Activated gamma-delta T cell (primary cell): ENCODE results near the gene IRS2.
"Not testable (repeated sequence)": the region's sequence is repeated elsewhere in the genome, so short reads cannot be mapped to it uniquely, and the experiment has no call there.

Experiments used
- DNase-seq: peaks from one replicate; lab custom pipeline; 2025; lab: John Stamatoyannopoulos, UW

The IRS2 gene

GRCh38 chr13:109755997-109756396, 30.4 kb downstream of the IRS2 start:
- DNase-seq, result no peak

DNA sequence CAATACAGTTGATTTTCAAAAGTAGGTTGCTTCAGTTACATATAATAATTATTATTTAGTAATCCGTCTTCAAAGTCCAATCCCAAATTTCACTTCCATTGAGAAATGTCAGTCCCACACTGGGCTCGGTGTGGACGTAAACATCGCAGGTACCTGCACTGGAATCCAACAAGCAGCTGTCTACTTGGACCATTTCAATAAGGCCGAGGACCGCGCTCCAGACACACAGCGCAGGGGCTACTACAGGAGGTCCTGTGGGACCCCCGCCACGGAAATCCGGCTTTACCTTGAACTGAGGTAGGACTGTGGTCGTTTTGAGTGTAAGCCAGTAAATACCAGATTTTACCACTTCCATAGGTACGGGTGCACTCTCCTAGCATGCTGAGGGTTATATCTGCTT, 30.8 kb downstream of the IRS2 start:
- no peak for DNase-seq

DNA sequence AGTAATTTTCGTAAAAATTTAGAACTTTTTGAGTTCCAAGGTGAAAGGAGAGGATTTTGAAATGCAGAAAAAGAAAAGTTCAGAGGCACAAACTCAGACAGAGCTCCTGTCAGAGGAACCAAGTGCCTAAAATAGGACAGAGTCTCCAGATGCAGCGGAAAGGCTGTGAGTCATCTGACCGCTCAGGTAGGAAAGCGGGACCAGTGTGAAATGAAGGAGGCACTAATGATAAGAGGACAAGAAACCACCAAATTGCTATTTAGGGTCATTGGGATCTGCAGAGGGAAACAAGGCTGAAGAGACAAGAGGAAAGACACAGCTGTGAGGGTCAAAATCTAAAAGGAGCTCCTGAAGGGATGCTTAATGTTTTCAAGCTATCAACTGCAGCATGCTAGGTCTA, 34.9 kb downstream of the IRS2 start:
- DNase-seq, result no peak

DNA sequence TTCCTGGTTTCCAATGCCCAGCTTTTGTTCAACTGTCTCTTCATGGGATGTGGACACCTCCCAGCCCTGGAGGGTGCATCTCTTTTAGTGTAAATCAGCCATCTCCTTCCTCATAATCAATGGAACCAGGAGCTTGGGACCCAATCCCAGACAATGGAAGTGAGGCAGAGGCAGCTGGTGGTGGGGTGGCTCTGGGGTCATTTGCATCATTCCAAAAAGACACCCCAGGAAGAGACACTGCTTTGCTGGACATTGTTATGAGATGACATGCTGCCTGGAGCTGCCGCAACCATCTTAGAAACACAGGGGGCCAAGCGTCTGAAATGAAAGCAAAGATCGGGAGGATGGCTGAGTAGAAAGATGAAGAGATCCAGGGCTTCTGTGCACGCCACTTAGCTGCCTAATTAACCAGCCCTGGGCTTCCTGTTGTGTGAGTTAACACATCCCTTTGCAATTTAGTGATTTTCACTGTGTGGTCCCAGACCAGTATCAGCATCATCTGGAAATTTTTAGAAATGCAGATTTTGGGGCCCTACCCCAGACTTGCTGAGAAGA, 36.1 kb downstream of the IRS2 start:
- no peak for DNase-seq

DNA sequence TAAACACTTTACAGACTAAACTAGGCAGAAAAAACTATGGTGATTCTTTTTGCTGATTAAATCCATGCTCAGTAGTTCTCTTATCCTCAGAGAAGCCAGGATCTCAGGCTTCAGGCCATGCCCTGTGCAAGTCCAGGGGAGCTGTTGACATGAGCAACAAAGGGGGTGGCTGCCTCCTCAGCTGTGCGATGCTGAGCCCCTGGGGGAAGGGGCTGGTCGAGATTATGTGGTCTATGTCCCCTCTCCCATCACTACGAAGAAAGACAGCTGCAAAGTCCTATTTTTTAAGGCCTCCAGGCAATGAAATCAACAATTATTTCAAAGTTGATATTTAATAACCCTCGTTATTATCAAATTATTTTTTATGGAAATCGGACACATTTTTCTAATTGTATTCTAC, 37.0 kb downstream of the IRS2 start:
- DNase-seq, result no peak

DNA sequence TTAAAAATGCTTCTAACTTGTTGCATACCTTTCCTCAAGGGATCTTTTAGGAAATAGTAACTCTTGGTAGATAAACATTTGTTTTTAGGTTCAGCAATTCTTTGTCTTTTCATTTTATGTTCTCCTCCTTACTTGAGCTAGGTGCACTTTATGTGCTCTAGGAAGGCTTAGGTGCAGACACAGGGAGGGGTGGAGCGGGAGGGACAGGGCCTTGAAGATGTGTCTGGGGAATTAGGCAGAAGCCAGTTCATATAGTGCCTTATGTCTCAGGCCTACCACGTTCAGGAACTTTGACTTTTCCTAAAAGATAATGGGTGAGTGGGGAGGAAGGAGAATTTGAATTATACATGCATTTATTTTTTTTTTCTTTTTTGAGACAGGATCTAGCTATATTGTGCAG, 37.7 kb downstream of the IRS2 start:
- DNase-seq, result no peak

GRCh38 chr13:109747524-109747923, 38.9 kb downstream of the IRS2 start:
- DNase-seq, result no peak

- DNase-seq, result no peak
These were observed 40.0 kb downstream of the IRS2 start for GRCh38 chr13:109746364-109746763.

DNA sequence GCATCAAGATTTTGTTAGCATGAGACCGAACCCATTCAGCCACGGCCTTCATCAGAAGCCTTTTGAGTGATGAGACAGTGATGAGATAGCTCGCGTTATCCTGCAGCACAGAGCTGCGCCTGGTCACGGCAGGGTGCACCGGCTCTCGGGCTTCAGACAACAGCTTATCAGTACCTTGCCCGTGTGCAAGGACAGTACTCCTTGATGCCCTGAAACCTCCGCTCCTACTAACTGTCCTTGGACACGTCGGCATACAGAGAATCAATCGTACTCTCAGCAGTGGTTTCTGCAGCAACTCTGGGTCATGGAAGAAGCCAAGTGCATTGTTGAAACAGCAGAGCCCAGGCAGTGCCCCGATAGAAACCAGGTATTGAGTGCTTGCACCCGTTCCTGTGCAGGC, 40.7 kb downstream of the IRS2 start:
- DNase-seq, result no peak

DNA sequence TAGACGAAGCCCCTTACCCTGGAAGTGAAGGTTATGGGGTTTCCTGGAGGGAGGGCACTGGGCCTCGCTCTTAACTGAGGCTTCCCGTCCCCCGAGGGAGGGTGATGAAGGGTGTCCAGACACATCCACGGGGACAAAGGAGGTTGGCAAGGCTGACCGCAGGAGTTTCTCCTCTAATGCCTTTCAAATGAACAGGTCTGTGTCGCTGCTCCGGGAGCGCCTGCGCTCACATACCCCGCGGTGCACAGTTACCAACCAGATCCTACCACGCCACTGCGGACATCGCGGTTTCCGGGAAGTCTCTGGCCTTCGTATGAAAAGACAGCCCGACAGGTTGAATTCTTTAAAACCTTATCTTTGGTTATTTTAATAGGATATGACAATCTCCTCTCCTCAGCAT, 41.3 kb downstream of the IRS2 start:
- no peak for DNase-seq

- DNase-seq, result no peak
These were observed 41.8 kb downstream of the IRS2 start for GRCh38 chr13:109744512-109745051.

- no peak for DNase-seq
These were observed 42.5 kb downstream of the IRS2 start for GRCh38 chr13:109743706-109744453.

GRCh38 chr13:109741966-109742365, 44.4 kb downstream of the IRS2 start:
- DNase-seq, result no peak

DNA sequence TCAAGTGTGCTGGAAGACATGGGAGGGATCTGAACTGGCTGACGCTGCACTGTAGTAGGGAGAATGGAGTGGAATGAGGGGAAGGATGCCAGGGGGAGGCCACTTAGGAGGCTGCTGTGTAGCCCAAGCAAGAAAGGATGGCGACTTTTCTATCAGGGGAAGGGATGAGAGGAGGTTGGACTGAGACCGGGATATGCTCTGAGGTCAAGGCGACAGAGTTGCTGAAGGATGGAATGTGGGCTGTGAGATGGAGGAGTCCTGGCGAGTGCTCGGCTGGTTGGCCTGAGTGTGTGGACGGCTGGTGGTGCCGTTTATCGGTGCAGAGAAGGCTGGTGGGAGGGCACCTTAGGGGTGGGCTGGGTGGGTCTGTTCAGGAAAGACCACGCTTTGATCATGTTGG, 45.7 kb downstream of the IRS2 start:
- DNase-seq, result no peak

GRCh38 chr13:109740121-109740520, 46.3 kb downstream of the IRS2 start:
- no peak for DNase-seq

- no peak for DNase-seq
These were observed 48.1 kb downstream of the IRS2 start for GRCh38 chr13:109738298-109738746.

- DNase-seq, result no peak
These were observed 48.8 kb downstream of the IRS2 start for GRCh38 chr13:109737606-109738005.

DNA sequence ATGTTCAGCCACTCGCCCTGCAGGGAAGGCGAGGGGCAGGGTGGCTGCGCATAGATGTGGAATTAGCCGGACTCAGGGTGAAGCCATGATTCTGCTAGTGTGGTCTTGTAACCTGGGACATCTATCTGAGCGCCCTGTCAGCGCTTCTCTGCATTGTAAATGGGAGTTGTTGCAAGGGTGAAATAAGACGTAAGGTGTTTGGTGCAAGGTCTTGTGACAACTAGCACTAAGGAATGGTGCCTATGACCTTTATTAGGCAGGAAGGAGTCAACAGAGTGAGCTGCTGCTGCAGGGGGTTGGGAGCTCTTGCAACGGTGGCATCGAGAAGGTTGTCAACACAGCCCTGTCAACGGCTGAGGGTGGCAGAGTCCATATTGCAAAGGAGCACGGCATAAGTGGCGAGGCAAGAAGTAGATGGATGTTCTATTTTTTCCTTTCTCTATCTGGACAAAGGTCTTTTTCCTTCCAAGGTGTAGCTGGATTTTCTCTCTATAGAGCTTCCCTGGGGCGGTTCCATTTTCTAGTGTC, 49.3 kb downstream of the IRS2 start:
- no peak for DNase-seq

DNA sequence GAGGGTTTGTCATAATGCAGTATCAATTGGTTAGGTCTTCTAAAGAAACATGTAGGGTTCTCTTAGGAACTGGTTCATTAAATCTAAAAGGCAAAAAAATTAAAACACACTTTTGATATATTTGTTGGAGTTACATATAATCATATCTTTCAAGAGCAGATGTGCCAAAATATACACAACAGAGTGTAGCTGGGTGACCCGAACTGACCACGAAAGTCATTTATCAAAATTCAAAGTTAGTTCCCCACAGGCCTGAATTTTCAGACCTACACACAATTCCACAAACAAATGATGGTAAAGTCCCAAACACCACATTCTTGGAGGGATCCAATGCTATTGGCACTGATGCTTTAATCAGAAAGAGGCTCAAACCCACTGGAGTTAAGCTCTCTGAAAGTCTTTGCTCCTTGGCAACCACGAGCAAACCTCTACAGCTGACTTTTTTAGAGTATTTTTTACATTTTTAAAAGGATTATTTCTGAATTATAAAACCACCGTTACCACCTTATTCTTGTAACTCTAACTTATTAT, 50.9 kb downstream of the IRS2 start:
- DNase-seq, result no peak

DNA sequence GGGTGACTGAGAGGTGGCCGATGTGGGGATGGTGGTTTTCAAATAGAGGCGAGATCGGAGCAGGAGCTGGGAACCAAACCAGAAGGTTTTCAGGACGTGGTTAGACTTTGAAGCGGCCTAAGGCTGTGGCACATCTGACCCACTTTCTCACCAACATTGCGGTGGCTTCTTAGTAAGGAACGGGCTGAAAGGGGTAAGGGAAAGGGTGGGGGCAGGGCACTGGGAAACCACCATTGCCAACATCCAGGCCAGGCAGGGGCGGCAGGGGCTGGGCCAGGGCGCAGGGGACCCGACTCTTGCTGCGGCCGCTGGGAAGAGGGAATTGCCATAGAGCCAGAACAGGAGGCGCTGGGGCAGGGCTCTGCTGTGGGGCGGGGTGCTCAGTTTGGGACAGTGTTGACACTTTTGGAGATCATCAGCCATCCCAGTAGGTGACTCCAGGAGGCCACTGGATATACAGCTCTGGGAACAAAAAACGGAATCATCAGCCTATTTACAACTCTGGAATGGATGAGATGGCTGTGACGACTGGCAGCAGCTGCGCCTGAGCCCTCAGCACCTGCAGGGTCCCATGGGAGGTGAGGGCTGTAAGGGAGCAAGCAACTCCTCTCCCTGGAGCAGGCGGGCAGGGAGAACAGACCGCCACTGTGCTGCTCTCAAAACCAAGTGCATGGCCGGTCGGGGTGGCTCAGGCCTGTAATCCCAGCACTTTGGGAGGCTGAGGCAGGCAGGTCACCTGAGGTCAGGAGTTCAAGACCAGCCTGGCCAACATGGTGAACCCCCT, 52.2 kb downstream of the IRS2 start:
- DNase-seq, result no peak

DNA sequence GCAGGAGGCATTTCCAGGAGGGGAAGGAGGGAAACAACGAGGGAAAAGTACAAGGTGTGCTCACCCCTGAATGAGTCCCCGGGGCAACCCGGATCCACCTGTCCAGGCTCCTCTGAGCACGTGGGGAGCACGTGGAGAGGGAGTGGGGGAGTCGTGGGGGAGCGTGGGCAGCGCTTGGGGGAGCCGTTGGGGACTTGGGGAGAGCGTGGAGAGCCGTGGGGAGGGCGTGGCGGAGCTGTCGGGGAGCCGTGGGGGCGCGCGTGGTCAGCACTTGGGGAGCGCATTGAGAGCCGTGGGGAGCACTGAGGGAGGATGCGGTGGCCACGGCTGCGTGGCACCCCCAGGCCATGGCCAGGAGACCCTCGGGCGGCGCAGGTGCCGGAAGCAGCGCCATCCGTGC, 52.8 kb downstream of the IRS2 start:
- DNase-seq, result no peak

DNA sequence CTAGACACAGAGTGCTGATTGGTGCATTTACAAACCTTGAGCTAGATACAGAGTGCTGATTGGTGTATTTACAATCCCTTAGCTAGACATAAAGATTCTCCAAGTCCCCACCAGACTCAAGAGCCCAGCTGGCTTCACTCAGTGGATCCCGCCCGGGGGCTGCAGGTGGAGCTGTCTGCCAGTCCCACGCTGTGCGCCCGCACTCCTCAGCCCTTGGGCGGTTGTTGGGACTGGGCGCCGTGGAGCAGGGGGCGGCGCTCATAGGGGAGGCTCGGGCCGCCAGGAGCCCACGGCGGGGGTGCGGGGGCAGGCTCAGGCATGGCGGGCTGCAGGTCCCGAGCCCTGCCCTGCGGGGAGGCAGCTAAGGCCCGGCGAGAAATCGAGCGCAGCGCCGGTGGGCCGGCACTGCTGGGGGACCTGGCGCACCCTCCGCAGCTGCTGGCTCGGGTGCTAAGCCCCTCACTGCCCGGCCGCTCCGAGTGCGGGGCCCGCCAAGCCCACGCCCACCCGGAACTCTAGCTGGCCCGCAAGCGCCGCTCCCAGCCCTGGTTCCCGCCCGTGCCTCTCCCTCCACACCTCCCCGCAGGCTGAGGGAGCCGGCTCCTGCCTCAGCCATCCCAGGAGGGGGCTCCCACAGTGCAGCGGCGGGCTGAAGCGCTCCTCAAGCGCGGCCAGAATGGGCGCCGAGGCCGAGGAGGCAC, 53.8 kb downstream of the IRS2 start:
- not testable (repeated sequence) for DNase-seq
